Neural crest cell (in vitro differentiated cells): ENCODE measurements around the gene MICAL2. TPM values are rescaled to one million over a fixed set of nuclear protein-coding genes. Genes with fewer than 3 reads are reported as not detected.

ENCODE experiments used
- DNase-seq: peaks from one replicate; pipeline ENCODE4 v3.0.0; 2021; ENCODE audit warnings: low read depth, mixed read lengths, low spot score
- H3K27ac Mint-ChIP-seq: one replicate; pipeline ENCODE4 v1.8.0; 2021; ENCODE audit warnings: mild to moderate bottlenecking, mixed read lengths; ENCODE audit not compliant: unreplicated experiment
- H3K27me3 Mint-ChIP-seq: 2 replicates; pipeline ENCODE4 v1.8.0; 2021; ENCODE audit warnings: low read depth, mild to moderate bottlenecking, mixed read lengths
- H3K36me3 Mint-ChIP-seq: 2 replicates; pipeline ENCODE4 v1.8.0; 2021; ENCODE audit warnings: low read depth, mild to moderate bottlenecking, mixed read lengths
- H3K4me1 Mint-ChIP-seq: 2 replicates; pipeline ENCODE4 v1.8.0; 2021; ENCODE audit warnings: mixed read lengths
- H3K4me3 Mint-ChIP-seq: one replicate; pipeline ENCODE4 v1.8.0; 2021; ENCODE audit warnings: mild to moderate bottlenecking, mixed read lengths
- H3K9me3 Mint-ChIP-seq: 2 replicates; pipeline ENCODE4 v1.8.0; 2021; ENCODE audit warnings: mixed read lengths
- total RNA-seq: library from RNA; stranded (reverse); gene quantifications from 2 replicates; pipeline ENCODE4 v1.2.1, GENCODE V29; 2021
- TF ChIP-seq, protein P1 (sequence below): fragments of 200-600 bp; sonication (generic); conservative IDR thresholded peaks from 2 replicates; pipeline ENCODE4 v1.5.0; 2021; ENCODE audit warnings: antibody characterized with exemption, mild to moderate bottlenecking

The MICAL2 gene
- total RNA-seq, 1 donor from 2014 or later = 1.1 TPM

DNA sequence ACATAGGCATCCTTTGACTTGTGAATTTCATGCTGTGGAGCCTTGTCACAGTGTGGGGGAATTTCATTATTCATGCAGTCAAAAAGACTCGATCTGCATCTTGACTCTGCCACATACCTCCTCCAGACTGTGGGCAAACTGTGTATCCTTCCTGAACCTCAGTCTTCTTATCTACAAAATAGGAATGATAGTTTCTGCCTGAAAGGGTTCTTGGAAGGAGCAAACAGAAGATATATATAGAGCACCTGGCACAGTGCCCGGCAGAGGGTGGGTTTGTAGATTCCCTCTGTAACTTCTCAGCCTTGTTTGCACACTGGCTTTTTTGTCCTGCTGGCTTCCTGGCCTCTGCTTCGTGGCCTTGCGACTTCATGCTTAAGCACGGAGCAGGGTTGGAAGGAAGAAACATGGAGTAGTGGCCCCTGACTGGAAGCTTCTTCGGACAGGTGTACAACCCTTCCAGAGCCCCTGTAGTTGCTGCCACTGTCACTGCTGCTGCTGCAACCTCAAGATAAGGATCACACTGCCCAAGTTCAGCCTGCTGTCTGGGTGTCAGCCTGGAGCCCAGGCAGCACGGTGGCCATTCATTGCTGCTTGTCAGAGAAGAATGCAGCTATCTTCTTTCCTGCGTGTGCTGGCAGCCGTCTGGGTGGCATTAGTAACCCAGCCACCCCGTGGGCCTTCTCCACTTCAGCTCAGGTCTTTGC lies 106.4 kb downstream of the MICAL2 start:
- no peaks in the 10 kb centered on the region for H3K9me3 Mint-ChIP-seq
- no peaks in the 10 kb centered on the region for H3K36me3 Mint-ChIP-seq
- no peaks in the 10 kb centered on the region for H3K27me3 Mint-ChIP-seq
- no peak for DNase-seq
- peaks cover 16% of the 10 kb centered on the region for H3K4me1 Mint-ChIP-seq
- TF ChIP-seq, protein P1, sequence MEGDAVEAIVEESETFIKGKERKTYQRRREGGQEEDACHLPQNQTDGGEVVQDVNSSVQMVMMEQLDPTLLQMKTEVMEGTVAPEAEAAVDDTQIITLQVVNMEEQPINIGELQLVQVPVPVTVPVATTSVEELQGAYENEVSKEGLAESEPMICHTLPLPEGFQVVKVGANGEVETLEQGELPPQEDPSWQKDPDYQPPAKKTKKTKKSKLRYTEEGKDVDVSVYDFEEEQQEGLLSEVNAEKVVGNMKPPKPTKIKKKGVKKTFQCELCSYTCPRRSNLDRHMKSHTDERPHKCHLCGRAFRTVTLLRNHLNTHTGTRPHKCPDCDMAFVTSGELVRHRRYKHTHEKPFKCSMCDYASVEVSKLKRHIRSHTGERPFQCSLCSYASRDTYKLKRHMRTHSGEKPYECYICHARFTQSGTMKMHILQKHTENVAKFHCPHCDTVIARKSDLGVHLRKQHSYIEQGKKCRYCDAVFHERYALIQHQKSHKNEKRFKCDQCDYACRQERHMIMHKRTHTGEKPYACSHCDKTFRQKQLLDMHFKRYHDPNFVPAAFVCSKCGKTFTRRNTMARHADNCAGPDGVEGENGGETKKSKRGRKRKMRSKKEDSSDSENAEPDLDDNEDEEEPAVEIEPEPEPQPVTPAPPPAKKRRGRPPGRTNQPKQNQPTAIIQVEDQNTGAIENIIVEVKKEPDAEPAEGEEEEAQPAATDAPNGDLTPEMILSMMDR = no peak
- no peak overlapping the region for H3K4me3 Mint-ChIP-seq
- no peak overlapping the region for H3K27ac Mint-ChIP-seq

DNA sequence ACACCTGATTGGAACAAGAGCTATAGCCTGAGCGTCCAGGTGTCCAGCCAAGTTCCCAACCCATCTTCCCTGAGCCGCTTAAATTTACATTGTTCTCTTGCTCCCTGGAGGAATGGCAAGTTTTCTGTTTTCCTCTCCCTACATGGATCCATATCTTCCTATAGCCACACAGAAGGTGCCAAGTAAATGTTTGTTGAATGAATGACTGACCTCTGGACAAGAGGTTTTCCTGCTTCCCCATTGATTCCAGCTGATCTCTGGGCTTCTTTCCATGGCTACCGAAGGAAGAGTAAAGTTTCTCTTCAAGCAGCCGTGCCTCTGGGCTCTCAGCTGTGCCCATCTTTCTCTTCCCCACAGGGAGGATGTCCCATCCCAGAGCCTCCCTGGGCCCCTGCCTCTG lies 107.5 kb downstream of the MICAL2 start:
- Mint-ChIP-seq H3K27me3 (no peaks in the 10 kb centered on the region), H3K9me3 (no peaks in the 10 kb centered on the region), H3K4me1 (peaks cover 16% of the 10 kb centered on the region), H3K27ac (no peak overlapping the region), H3K36me3 (no peaks in the 10 kb centered on the region), H3K4me3 (no peak overlapping the region)
- TF ChIP-seq, protein P1 = no peak
- DNase-seq = no peak

DNA sequence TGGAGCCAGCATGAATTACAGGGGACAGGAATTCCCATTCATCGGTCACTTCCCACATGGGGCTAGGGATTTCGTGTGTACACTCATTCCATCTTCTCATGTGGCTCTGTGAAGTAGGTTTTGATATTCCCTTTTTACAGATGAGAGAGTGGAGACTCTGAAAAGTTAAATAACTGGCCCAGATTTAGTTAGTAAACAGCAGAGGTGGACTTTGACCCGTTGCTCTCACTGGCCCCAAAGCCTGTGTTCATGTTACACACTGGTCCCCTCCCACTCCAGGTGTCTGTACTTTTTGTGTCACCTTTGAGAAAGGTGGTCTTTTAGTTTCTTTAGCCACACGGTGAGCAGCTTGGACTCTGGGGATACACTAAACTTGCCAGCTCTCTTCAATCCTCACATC lies 108.5 kb downstream of the MICAL2 start:
- Mint-ChIP-seq H3K36me3 (no peaks in the 10 kb centered on the region), H3K4me1 (peaks cover 16% of the 10 kb centered on the region), H3K27me3 (no peaks in the 10 kb centered on the region), H3K4me3 (no peak overlapping the region), H3K9me3 (no peaks in the 10 kb centered on the region), H3K27ac (no peak overlapping the region)
- TF ChIP-seq, protein P1 = no peak
- no peak for DNase-seq

- Mint-ChIP-seq H3K27me3 (no peaks in the 10 kb centered on the region), H3K9me3 (no peaks in the 10 kb centered on the region), H3K4me1 (peaks cover 11% of the 10 kb centered on the region), H3K4me3 (no peak overlapping the region), H3K36me3 (no peaks in the 10 kb centered on the region), H3K27ac (no peak overlapping the region)
- DNase-seq = no peak
- TF ChIP-seq, protein P1 = no peak
Measured at GRCh38 chr11:12219757-12220156, 109.4 kb downstream of the MICAL2 start.

DNA sequence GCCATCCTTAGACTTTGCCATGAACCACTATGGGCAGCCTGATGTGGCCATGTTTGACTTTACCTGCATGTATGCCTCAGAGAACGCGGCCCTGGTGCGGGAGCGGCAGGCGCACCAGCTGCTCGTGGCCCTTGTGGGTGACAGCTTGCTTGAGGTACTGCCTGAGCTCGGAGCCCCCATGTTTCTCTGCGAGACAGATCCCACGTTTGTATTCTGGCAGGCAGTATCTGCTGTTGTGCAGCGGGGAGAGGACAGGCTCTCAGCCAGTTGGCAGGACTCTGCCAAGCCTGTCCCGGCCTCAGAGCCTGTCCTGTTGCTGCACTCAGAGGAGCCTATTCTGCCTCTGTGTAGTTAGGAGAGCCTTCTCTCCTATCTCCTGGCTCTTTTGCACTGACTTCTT lies 109.9 kb downstream of the MICAL2 start:
- H3K27ac Mint-ChIP-seq = no peak overlapping the region
- no peak overlapping the region for H3K4me3 Mint-ChIP-seq
- H3K27me3 Mint-ChIP-seq = no peaks in the 10 kb centered on the region
- peaks cover 6% of the 10 kb centered on the region for H3K4me1 Mint-ChIP-seq
- DNase-seq = no peak
- H3K36me3 Mint-ChIP-seq = no peaks in the 10 kb centered on the region
- no peaks in the 10 kb centered on the region for H3K9me3 Mint-ChIP-seq
- TF ChIP-seq, protein P1 = no peak
